ENCODE results near the gene ATRNL1. TPM values are rescaled to one million over a fixed set of nuclear protein-coding genes. Genes with fewer than 3 reads are reported as not detected.
"Not testable (repeated sequence)": the region's sequence is repeated elsewhere in the genome, so short reads cannot be mapped to it uniquely, and the experiment has no call there.

Gene ATRNL1
- total and polyA plus RNA-seq, 2 donors from 2014 or later = 2.4 to 7.1 TPM

DNA sequence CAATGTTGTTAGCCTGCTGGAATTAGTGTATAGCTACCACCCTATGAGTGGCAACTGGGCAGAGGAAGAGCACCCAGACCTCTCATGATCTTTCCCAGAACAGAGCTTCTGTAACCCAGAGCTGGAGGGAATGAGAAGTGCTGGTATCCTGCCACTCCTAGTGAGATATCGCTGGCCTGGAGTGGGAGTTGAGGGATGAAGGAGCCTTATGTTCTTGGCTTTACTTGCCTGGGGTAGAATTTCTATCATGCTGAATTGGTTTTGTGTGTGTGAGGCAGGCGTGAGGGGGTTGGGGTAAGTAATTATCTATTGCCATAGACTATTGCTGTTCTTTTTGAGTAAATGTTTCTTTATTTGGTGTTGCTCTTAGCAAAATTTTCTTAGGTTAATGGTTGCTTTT is 146.6 kb downstream of the ATRNL1 start:
- H3K27me3 ChIP-seq (ENCODE audit: control insufficient read depth, insufficient read depth, low read length) = no peaks in the 10 kb centered on the region
- no peak overlapping the region for H3K9ac ChIP-seq (ENCODE audit: low read length in 3 of 3)
- H3K36me3 ChIP-seq (ENCODE audit: control insufficient read depth in 2 of 3, insufficient read depth in 3 of 3, low read length in 3 of 3) = no peaks in the 10 kb centered on the region
- TF ChIP-seq, protein P1, sequence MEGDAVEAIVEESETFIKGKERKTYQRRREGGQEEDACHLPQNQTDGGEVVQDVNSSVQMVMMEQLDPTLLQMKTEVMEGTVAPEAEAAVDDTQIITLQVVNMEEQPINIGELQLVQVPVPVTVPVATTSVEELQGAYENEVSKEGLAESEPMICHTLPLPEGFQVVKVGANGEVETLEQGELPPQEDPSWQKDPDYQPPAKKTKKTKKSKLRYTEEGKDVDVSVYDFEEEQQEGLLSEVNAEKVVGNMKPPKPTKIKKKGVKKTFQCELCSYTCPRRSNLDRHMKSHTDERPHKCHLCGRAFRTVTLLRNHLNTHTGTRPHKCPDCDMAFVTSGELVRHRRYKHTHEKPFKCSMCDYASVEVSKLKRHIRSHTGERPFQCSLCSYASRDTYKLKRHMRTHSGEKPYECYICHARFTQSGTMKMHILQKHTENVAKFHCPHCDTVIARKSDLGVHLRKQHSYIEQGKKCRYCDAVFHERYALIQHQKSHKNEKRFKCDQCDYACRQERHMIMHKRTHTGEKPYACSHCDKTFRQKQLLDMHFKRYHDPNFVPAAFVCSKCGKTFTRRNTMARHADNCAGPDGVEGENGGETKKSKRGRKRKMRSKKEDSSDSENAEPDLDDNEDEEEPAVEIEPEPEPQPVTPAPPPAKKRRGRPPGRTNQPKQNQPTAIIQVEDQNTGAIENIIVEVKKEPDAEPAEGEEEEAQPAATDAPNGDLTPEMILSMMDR (IDR thresholded peaks at IDR 0.05; ENCODE audit: borderline replicate concordance, extremely low read depth, insufficient read depth) = no peak
- H3K4me3 ChIP-seq (ENCODE audit: low read length in 3 of 3) = no peak overlapping the region
- FAIRE-seq (no peak), DNase-seq (no peak)
- no peak overlapping the region for H3K27ac ChIP-seq (ENCODE audit: low read depth in 2 of 2, low read length in 2 of 2)
- peaks cover 0 to 6% (median 0%) of the 10 kb centered on the region in 3 donors for H3K9me3 ChIP-seq (ENCODE audit: control insufficient read depth in 2 of 3, insufficient read depth in 1 of 3, low read length in 3 of 3)
- H3K4me1 ChIP-seq (ENCODE audit: control insufficient read depth in 2 of 3, insufficient read depth in 2 of 3, low read depth in 1 of 3, low read length in 3 of 3) = no peaks in the 10 kb centered on the region
- intact Hi-C loops (cut with DNase I) = no loop called here

DNA sequence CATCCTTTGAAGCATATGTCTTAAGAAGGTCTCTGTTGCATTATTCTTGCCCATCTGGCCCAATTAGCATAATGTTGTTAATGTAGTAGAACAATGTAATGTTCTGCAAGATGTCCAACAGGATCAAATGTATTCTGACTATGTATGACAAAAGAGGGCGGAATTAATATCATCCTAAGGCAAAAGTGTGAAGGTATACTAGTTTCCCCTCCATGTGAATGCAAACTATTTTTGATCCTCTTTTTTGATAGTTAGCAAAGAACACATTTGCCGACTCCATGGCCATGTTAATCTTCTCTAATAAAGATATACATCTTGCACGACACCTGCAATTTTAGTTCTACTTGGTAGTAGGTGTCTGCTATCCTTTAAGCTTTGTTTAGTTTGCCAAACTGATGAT is 157.6 kb downstream of the ATRNL1 start:
- intact Hi-C loops (cut with DNase I) = no loop called here
- no peak for FAIRE-seq
- no peaks in the 10 kb centered on the region for H3K36me3 ChIP-seq (ENCODE audit: control insufficient read depth in 2 of 3, insufficient read depth in 3 of 3, low read length in 3 of 3)
- no peak overlapping the region for H3K27ac ChIP-seq (ENCODE audit: low read depth in 2 of 2, low read length in 2 of 2)
- no peak for DNase-seq
- TF ChIP-seq, protein P1 (IDR thresholded peaks at IDR 0.05; ENCODE audit: borderline replicate concordance, extremely low read depth, insufficient read depth) = no peak
- H3K4me3 ChIP-seq (ENCODE audit: low read length in 3 of 3) = no peak overlapping the region
- no peaks in the 10 kb centered on the region for H3K4me1 ChIP-seq (ENCODE audit: control insufficient read depth in 2 of 3, insufficient read depth in 2 of 3, low read depth in 1 of 3, low read length in 3 of 3)
- H3K27me3 ChIP-seq (ENCODE audit: control insufficient read depth, insufficient read depth, low read length) = no peaks in the 10 kb centered on the region
- H3K9me3 ChIP-seq (ENCODE audit: control insufficient read depth in 2 of 3, insufficient read depth in 1 of 3, low read length in 3 of 3) = no peaks in the 10 kb centered on the region
- no peak overlapping the region for H3K9ac ChIP-seq (ENCODE audit: low read length in 3 of 3)

DNA sequence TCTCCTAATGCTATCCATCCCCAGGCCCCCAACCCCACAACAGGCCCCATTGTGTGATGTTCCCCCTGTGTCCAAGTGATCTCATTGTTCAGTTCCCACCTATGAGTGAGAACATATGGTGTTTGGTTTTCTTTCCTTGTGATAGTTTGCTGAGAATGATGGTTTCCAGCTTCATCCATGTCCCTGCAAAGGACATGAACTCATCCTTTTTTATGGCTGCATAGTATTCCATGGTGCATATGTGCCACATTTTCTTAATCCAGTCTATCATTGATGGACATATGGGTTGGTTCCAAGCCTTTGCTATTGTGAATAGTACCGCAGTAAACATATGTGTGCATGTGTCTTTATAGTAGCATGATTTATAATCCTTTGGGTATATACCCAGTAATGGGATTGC is 160.6 kb downstream of the ATRNL1 start:
- H3K4me1 ChIP-seq (ENCODE audit: control insufficient read depth in 2 of 3, insufficient read depth in 2 of 3, low read depth in 1 of 3, low read length in 3 of 3); FAIRE-seq; DNase-seq; H3K9me3 ChIP-seq (ENCODE audit: control insufficient read depth in 2 of 3, insufficient read depth in 1 of 3, low read length in 3 of 3); H3K27me3 ChIP-seq (ENCODE audit: control insufficient read depth, insufficient read depth, low read length); H3K9ac ChIP-seq (ENCODE audit: low read length in 3 of 3); H3K4me3 ChIP-seq (ENCODE audit: low read length in 3 of 3); H3K27ac ChIP-seq (ENCODE audit: low read depth in 2 of 2, low read length in 2 of 2); intact Hi-C loops (cut with DNase I); H3K36me3 ChIP-seq (ENCODE audit: control insufficient read depth in 2 of 3, insufficient read depth in 3 of 3, low read length in 3 of 3): not testable (repeated sequence)

DNA sequence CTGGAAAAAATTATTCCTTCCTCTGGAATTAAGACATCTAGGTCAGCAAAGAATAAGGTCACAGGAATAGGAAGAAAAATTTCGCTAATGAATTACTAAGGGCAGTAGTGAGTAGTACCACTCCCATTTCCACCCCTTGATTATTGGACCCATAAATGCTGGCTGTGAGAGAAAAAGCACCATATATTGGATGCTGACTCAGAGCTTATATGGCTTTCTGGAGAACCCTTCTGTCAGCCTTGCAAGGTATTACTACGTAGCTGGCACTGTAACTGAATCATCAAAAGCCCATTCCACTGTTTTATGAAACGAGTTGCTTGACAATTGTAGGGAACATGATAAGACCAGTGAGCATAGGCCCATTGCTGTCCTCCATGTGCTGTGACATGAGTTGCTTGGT is 179.3 kb downstream of the ATRNL1 start:
- intact Hi-C loops (cut with DNase I) = no loop called here
- DNase-seq = no peak

More for the DNA sequence above, 179.3 kb downstream of the ATRNL1 start:
- Histone ChIP-seq H3K9ac (ENCODE audit: low read length in 3 of 3) (no peak overlapping the region), H3K27me3 (ENCODE audit: control insufficient read depth, insufficient read depth, low read length) (no peaks in the 10 kb centered on the region), H3K4me3 (ENCODE audit: low read length in 3 of 3) (no peak overlapping the region), H3K36me3 (ENCODE audit: control insufficient read depth in 2 of 3, insufficient read depth in 3 of 3, low read length in 3 of 3) (no peaks in the 10 kb centered on the region), H3K27ac (ENCODE audit: low read depth in 2 of 2, low read length in 2 of 2) (no peak overlapping the region), H3K4me1 (ENCODE audit: control insufficient read depth in 2 of 3, insufficient read depth in 2 of 3, low read depth in 1 of 3, low read length in 3 of 3) (no peaks in the 10 kb centered on the region), H3K9me3 (ENCODE audit: control insufficient read depth in 2 of 3, insufficient read depth in 1 of 3, low read length in 3 of 3) (no peaks in the 10 kb centered on the region)
- TF ChIP-seq, protein P1 (IDR thresholded peaks at IDR 0.05; ENCODE audit: borderline replicate concordance, extremely low read depth, insufficient read depth) = no peak
- FAIRE-seq = no peak

Data from kidney (tissue), 14 donors.